ENCODE data around the gene SRRT.
"Not testable (repeated sequence)": the region's sequence is repeated elsewhere in the genome, so short reads cannot be mapped to it uniquely, and the experiment has no call there.

SRRT gene

DNA sequence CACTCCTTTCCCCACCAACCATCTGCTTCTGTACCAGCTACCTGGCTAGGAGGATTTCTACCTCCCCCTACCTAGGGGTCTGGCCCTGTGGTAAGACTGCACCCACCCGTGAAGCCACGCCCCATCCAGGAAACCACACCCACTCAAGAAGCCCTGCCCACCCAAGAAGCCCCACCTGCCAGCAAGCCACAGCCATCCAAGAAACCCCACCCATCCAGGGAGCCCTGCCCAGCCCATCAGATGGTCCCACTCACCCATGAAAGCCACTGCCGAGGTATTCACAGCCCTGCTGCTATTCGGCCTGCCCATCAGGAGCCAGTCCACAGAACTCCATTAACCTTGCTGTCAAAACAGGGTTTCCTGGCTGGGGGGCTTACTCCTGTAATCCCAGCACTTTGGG lies 58.8 kb downstream of the SRRT start:
- TF ChIP-seq KLF9 (tag by site-specific recombination; IDR thresholded peaks at IDR 0.05; ENCODE audit: low read depth) (no peak), KLF1 (tag by site-specific recombination; IDR thresholded peaks at IDR 0.05) (peak; percentile 97)
- POLR2A ChIA-PET = no interaction called here
- Histone ChIP-seq H3K4me1 (ENCODE audit: control insufficient read depth, insufficient read depth, low read length) (no peaks in the 10 kb centered on the region), H3K9me3 (ENCODE audit: control insufficient read depth, insufficient read depth, low read depth, low read length) (no peaks in the 10 kb centered on the region), H3K4me3 (ENCODE audit: low read depth, low read length) (no peak overlapping the region), H3K27ac (ENCODE audit: extremely low read depth, low read depth, low read length) (no peak overlapping the region), H3K36me3 (ENCODE audit: control insufficient read depth in 2 of 2, insufficient read depth in 1 of 2, low read length in 2 of 2) (no peaks in the 10 kb centered on the region)
- CTCF ChIA-PET = no interaction called here

DNA sequence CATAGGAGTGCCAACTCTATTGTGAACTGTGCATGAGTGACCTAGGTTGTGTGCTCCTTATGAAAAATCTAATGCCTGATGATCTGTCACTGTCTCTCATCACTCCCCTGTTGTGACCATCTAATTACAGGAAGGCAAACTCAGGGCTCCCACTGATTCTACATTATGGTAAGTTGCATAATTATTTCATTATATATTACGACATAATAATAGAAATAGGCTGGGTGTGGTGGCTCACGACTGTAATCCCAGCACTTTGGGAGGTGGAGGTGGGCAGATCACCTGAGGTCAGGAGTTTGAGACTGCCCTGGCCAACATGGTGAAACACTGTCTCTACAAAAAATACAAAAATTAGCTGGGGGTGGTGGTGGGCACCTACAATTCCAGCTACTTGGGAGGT lies 60.5 kb downstream of the SRRT start:
- H3K27ac ChIP-seq (ENCODE audit: extremely low read depth, low read depth, low read length); H3K36me3 ChIP-seq (ENCODE audit: control insufficient read depth in 2 of 2, insufficient read depth in 1 of 2, low read length in 2 of 2); H3K4me3 ChIP-seq (ENCODE audit: low read depth, low read length); H3K9me3 ChIP-seq (ENCODE audit: control insufficient read depth, insufficient read depth, low read depth, low read length); H3K4me1 ChIP-seq (ENCODE audit: control insufficient read depth, insufficient read depth, low read length); POLR2A ChIA-PET: not testable (repeated sequence)
- CTCF ChIA-PET = interaction anchor here (0.7 kb wide), 1 partner anchor 142 kb away, joined by 3 read pairs; no protein-coding TSS in a partner anchor

DNA sequence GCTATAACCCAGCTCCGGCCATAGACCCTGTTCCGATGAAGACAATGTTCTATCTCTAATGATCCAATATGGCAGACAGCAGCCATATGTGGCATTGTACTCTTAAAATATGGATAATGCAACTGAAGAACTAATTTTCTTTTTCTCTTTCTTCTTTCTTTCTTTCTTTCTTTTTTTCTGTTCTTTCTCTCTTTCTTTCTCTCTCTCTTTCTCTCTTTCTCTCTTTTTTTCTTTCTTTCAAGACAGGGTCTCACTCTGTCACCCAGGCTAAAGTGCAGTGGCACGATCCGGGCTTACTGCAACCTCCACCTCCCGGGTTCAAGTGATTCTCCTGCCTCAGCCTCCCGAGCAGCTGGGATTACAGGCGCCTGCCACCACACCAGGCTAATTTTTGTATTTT lies 61.3 kb downstream of the SRRT start:
- CTCF ChIA-PET; POLR2A ChIA-PET; H3K9me3 ChIP-seq (ENCODE audit: control insufficient read depth, insufficient read depth, low read depth, low read length); H3K27ac ChIP-seq (ENCODE audit: extremely low read depth, low read depth, low read length); H3K4me1 ChIP-seq (ENCODE audit: control insufficient read depth, insufficient read depth, low read length); H3K4me3 ChIP-seq (ENCODE audit: low read depth, low read length); H3K36me3 ChIP-seq (ENCODE audit: control insufficient read depth in 2 of 2, insufficient read depth in 1 of 2, low read length in 2 of 2): not testable (repeated sequence)
- TF ChIP-seq ZNF366 (tag by site-specific recombination; conservative IDR thresholded peaks at IDR 0.05) = peak; percentile 54

All from HEK293 (cell line).